SK-N-SH treated with all-trans-retinoic acid at 6 μM for 48 hours (cell line): ENCODE data around the gene HOPX.

Experiments used
- ATAC-seq: fragments of 200-7000 bp; cut with Tn5 transposase; 3 replicates; pipeline ENCODE4 v1.9.1; 2020; ENCODE audit warnings: mild to moderate bottlenecking, moderate library complexity
- ARNTL ChIP-seq: fragments of 450-650 bp; formaldehyde crosslinking; IDR thresholded peaks from 2 replicates; pipeline ENCODE4 v1.5.0; 2020; ENCODE audit warnings: low read depth, mild to moderate bottlenecking, moderate library complexity, borderline replicate concordance
- BACH2 ChIP-seq: fragments of 250-450 bp; sonication (Bioruptor Pico); IDR thresholded peaks from 2 replicates; pipeline ENCODE4 v1.9.0; 2021; ENCODE audit warnings: mild to moderate bottlenecking, borderline replicate concordance
- CREB5 ChIP-seq: fragments of 250-450 bp; sonication (Bioruptor Pico); IDR thresholded peaks from 2 replicates; pipeline ENCODE4 v1.5.1; 2020; ENCODE audit warnings: low read depth, mild to moderate bottlenecking, moderate library complexity
- CSDC2 ChIP-seq: fragments of 250-450 bp; sonication (Bioruptor Pico); IDR thresholded peaks from 2 replicates; pipeline ENCODE4 v1.5.0; 2020; ENCODE audit warnings: mild to moderate bottlenecking, moderate library complexity
- CSRNP3 ChIP-seq: fragments of 250-450 bp; sonication (Bioruptor Pico); IDR thresholded peaks from 2 replicates; pipeline ENCODE4 v1.5.1; 2021; ENCODE audit warnings: mild to moderate bottlenecking, moderate library complexity
- ESRRG ChIP-seq: fragments of 250-450 bp; sonication (Bioruptor Pico); IDR thresholded peaks from 2 replicates; pipeline ENCODE4 v1.6.1; 2021; ENCODE audit warnings: mild to moderate bottlenecking
- GLIS3 ChIP-seq: fragments of 250-450 bp; sonication (Bioruptor Pico); IDR thresholded peaks from 2 replicates; pipeline ENCODE4 v1.5.0; 2020; ENCODE audit warnings: mild to moderate bottlenecking, moderate library complexity
- ISL1 ChIP-seq: fragments of 250-450 bp; sonication (Bioruptor Pico); IDR thresholded peaks from 2 replicates; pipeline ENCODE4 v2.1.2; 2022; ENCODE audit warnings: mild to moderate bottlenecking, moderate library complexity
- OSR1 ChIP-seq: fragments of 250-450 bp; sonication (Bioruptor Pico); IDR thresholded peaks from 2 replicates; pipeline ENCODE4 v1.8.0; 2022; ENCODE audit warnings: moderate library complexity, mild to moderate bottlenecking, inconsistent platforms
- PATZ1 ChIP-seq: fragments of 250-450 bp; sonication (Bioruptor Pico); IDR thresholded peaks from 2 replicates; pipeline ENCODE4 v1.8.0; 2020; ENCODE audit warnings: mild to moderate bottlenecking, moderate library complexity, borderline replicate concordance
- POU6F1 ChIP-seq: fragments of 250-450 bp; sonication (Bioruptor Pico); IDR thresholded peaks from 2 replicates; pipeline ENCODE4 v1.8.0; 2021; ENCODE audit warnings: low read depth, mild to moderate bottlenecking, moderate library complexity, borderline replicate concordance
- PPARA ChIP-seq: fragments of 250-450 bp; sonication (Bioruptor Pico); IDR thresholded peaks from 2 replicates; pipeline ENCODE4 v1.5.0; 2020; ENCODE audit warnings: mild to moderate bottlenecking, borderline replicate concordance
- RARB ChIP-seq: fragments of 250-450 bp; sonication (Bioruptor Pico); IDR thresholded peaks from 2 replicates; pipeline ENCODE4 v1.8.0; 2021; ENCODE audit warnings: mild to moderate bottlenecking, moderate library complexity
- SNAI2 ChIP-seq: fragments of 250-450 bp; sonication (Bioruptor Pico); IDR thresholded peaks from 2 replicates; pipeline ENCODE4 v1.5.0; 2020; ENCODE audit warnings: mild to moderate bottlenecking, moderate library complexity
- TCF4 ChIP-seq: fragments of 250-450 bp; sonication (Bioruptor Pico); IDR thresholded peaks from 2 replicates; pipeline ENCODE4 v1.8.0; 2021; ENCODE audit warnings: mild to moderate bottlenecking, moderate library complexity, borderline replicate concordance
- TOX ChIP-seq: fragments of 250-450 bp; sonication (Bioruptor Pico); IDR thresholded peaks from 2 replicates; pipeline ENCODE4 v1.8.0; 2021; ENCODE audit warnings: mild to moderate bottlenecking, moderate library complexity, borderline replicate concordance
- TSHZ2 ChIP-seq: fragments of 250-450 bp; sonication (Bioruptor Pico); IDR thresholded peaks from 2 replicates; pipeline ENCODE4 v1.5.0; 2020; ENCODE audit warnings: mild to moderate bottlenecking, moderate library complexity
- ZC3H10 ChIP-seq: fragments of 250-450 bp; sonication (Bioruptor Pico); IDR thresholded peaks from 2 replicates; pipeline ENCODE4 v1.5.1; 2021; ENCODE audit warnings: mild to moderate bottlenecking, moderate library complexity
- ZFP3 ChIP-seq: fragments of 250-450 bp; sonication (Bioruptor Pico); IDR thresholded peaks from 2 replicates; pipeline ENCODE4 v1.5.0; 2020; ENCODE audit warnings: mild to moderate bottlenecking, moderate library complexity
- ZFP30 ChIP-seq: fragments of 450-650 bp; formaldehyde crosslinking; IDR thresholded peaks from 2 replicates; pipeline ENCODE4 v1.5.0; 2022; ENCODE audit warnings: mild to moderate bottlenecking, moderate library complexity
- ZNF8 ChIP-seq: fragments of 450-650 bp; formaldehyde crosslinking; IDR thresholded peaks from 2 replicates; pipeline ENCODE4 v1.5.0; 2020; ENCODE audit warnings: mild to moderate bottlenecking, moderate library complexity

Gene HOPX

GRCh38 chr4:56622176-56622575, 58.9 kb downstream of the HOPX start:
- no peak for TF ChIP-seq ZNF8 (CRISPR knock-in tag)
- peak; percentile 60 for TF ChIP-seq ISL1 (CRISPR knock-in tag)
- TF ChIP-seq TOX (CRISPR knock-in tag) = no peak
- no peak for ATAC-seq

GRCh38 chr4:56619816-56620215, 61.3 kb downstream of the HOPX start:
- peak; percentile 68 for ATAC-seq
- TF ChIP-seq TCF4 (CRISPR knock-in tag) (no peak), ZC3H10 (no peak), ZFP30 (no peak), ZNF8 (CRISPR knock-in tag) (no peak), GLIS3 (CRISPR knock-in tag) (no peak)
- TF ChIP-seq, all 23 proteins: peak for 0

GRCh38 chr4:56619160-56619559, 61.9 kb downstream of the HOPX start:
- TF ChIP-seq CREB5 (CRISPR knock-in tag) = no peak
- TF ChIP-seq ZFP3 (CRISPR knock-in tag) = no peak
- TF ChIP-seq ZNF8 (CRISPR knock-in tag) = no peak
- no peak for TF ChIP-seq ARNTL (CRISPR knock-in tag)
- no peak for TF ChIP-seq OSR1 (CRISPR knock-in tag)
- no peak for TF ChIP-seq TSHZ2 (CRISPR knock-in tag)
- no peak for TF ChIP-seq GLIS3 (CRISPR knock-in tag)
- no peak for TF ChIP-seq ISL1 (CRISPR knock-in tag)
- TF ChIP-seq CSRNP3 (CRISPR knock-in tag) = no peak
- no peak for TF ChIP-seq ESRRG (CRISPR knock-in tag)
- no peak for TF ChIP-seq RARB (CRISPR knock-in tag)
- TF ChIP-seq POU6F1 = no peak
- no peak for TF ChIP-seq CSDC2
- peak; percentile 91 for ATAC-seq

- TF ChIP-seq TCF4 (CRISPR knock-in tag) = peak; percentile 63
- no peak for TF ChIP-seq ZNF8 (CRISPR knock-in tag)
- no peak for ATAC-seq
Observed at GRCh38 chr4:56618734-56619133, 62.4 kb downstream of the HOPX start.

GRCh38 chr4:56613101-56613862, 67.8 kb downstream of the HOPX start:
- no peak; the same call in 2 of the 3 replicates for ATAC-seq
- no peak for TF ChIP-seq TOX (CRISPR knock-in tag)
- TF ChIP-seq ZC3H10 = no peak
- TF ChIP-seq ARNTL (CRISPR knock-in tag) = no peak
- TF ChIP-seq GLIS3 (CRISPR knock-in tag) = no peak

- no peak for ATAC-seq
- no peak for TF ChIP-seq CSDC2
- TF ChIP-seq ZFP3 (CRISPR knock-in tag) = no peak
- no peak for TF ChIP-seq PPARA (CRISPR knock-in tag)
- no peak for TF ChIP-seq PATZ1 (CRISPR knock-in tag)
- no peak for TF ChIP-seq BACH2 (CRISPR knock-in tag)
- TF ChIP-seq ZFP30 = no peak
- TF ChIP-seq SNAI2 (CRISPR knock-in tag) = no peak
- TF ChIP-seq ESRRG (CRISPR knock-in tag) = no peak
Observed at GRCh38 chr4:56612282-56612681, 68.8 kb downstream of the HOPX start.
